Activated CD4-positive, alpha-beta memory T cell treated with anti-CD3 and anti-CD28 coated beads for 36 hours (primary cell): ENCODE measurements around the gene CFAP99. TPM values are rescaled to one million over a fixed set of nuclear protein-coding genes. Genes with fewer than 3 reads are reported as not detected.
"Not testable (repeated sequence)": the region's sequence is repeated elsewhere in the genome, so short reads cannot be mapped to it uniquely, and the experiment has no call there.

Experiments used
- CTCF ChIA-PET: fragments of 350-600 bp; sonication (Branson Sonifier 250); formaldehyde crosslinking; loops from one replicate; lab custom pipeline; 2021; ENCODE audit warnings: antibody characterized with exemption, inconsistent platforms; lab: Charles Lee
- POLR2A ChIA-PET: fragments of 350-600 bp; sonication (Branson Sonifier 250); formaldehyde crosslinking; loops from one replicate; lab custom pipeline; 2021; ENCODE audit warnings: antibody characterized with exemption; lab: Charles Lee
- DNase-seq: peaks from one replicate; pipeline ENCODE4 v3.0.0-alpha.2; 2020
- H3K27ac Mint-ChIP-seq: one replicate; pipeline ENCODE4 v1.8.0; 2021; ENCODE audit warnings: mixed read lengths
- H3K27me3 Mint-ChIP-seq: one replicate; pipeline ENCODE4 v1.8.0; 2021; ENCODE audit warnings: mixed read lengths
- H3K36me3 Mint-ChIP-seq: one replicate; pipeline ENCODE4 v1.8.0; 2021; ENCODE audit warnings: mixed read lengths
- H3K4me1 Mint-ChIP-seq: one replicate; pipeline ENCODE4 v1.8.0; 2021; ENCODE audit warnings: low read depth, mixed read lengths
- H3K4me3 Mint-ChIP-seq: one replicate; pipeline ENCODE4 v1.8.0; 2021; ENCODE audit warnings: mild to moderate bottlenecking, mixed read lengths
- H3K9me3 Mint-ChIP-seq: one replicate; pipeline ENCODE4 v1.8.0; 2021; ENCODE audit warnings: mixed read lengths
- intact Hi-C: fragments of 100-400 bp; cut with micrococcal nuclease; formaldehyde crosslinking; loops from one replicate; pipeline ENCODE4 v1.15.1; 2023
- total RNA-seq, 2 experiments: library from RNA; stranded (reverse); gene quantifications; one replicate each; pipeline ENCODE4 v1.2.3, GENCODE V29; 2021

Gene CFAP99
- total RNA-seq = not detected

- ChIA-PET CTCF (interaction anchor here (1.0 to 2.0 kb wide), 13 partner anchors 16 to 519 kb away, joined by 3 to 8 read pairs (median 3); no protein-coding TSS in a partner anchor), POLR2A (interaction anchor here (0.9 to 1.9 kb wide), 3 partner anchors 50 to 177 kb away, joined by 3 to 11 read pairs (median 7); partner anchors contain the start of genes HAUS3, MXD4, POLN and RNF4)
- Mint-ChIP-seq H3K9me3 (no peaks in the 10 kb centered on the region), H3K4me1 (peaks cover 33% of the 10 kb centered on the region), H3K36me3 (peaks cover 2% of the 10 kb centered on the region), H3K27me3 (peaks cover 13% of the 10 kb centered on the region), H3K4me3 (peak within 1 kb of the TSS; percentile 89), H3K27ac (peak within 1 kb of the TSS; percentile 74)
- intact Hi-C loops = loop anchor here (1.0 to 10.0 kb wide), 8 partner anchors 22 to 697 kb away; partner anchors contain the start of genes FAM193A, GRK4, HAUS3 and MXD4
- DNase-seq = peak; percentile 99
Observed at GRCh38 chr4:2418650-2419571, at the start of gene CFAP99. CFAP99 (plus strand) TSS chr4:2418955.

GRCh38 chr4:2370597-2371320 lies 48.0 kb upstream of the CFAP99 start:
- POLR2A ChIA-PET = no interaction called here
- Mint-ChIP-seq H3K4me1 (no peaks in the 10 kb centered on the region), H3K36me3 (peaks cover 12% of the 10 kb centered on the region), H3K27me3 (no peaks in the 10 kb centered on the region), H3K9me3 (peaks cover 12% of the 10 kb centered on the region), H3K4me3 (no peak overlapping the region), H3K27ac (no peak overlapping the region)
- intact Hi-C loops = no loop called here
- no peak for DNase-seq
- CTCF ChIA-PET = interaction anchor here (0.6 kb wide), 1 partner anchor 1571 kb away, joined by 3 read pairs; no protein-coding TSS in a partner anchor

GRCh38 chr4:2371765-2372487 lies 46.8 kb upstream of the CFAP99 start:
- Mint-ChIP-seq H3K36me3 (peaks cover 12% of the 10 kb centered on the region), H3K9me3 (peaks cover 12% of the 10 kb centered on the region), H3K4me3 (no peak overlapping the region), H3K4me1 (no peaks in the 10 kb centered on the region), H3K27me3 (no peaks in the 10 kb centered on the region), H3K27ac (no peak overlapping the region)
- ChIA-PET CTCF (no interaction called here), POLR2A (interaction anchor here (0.6 kb wide), 1 partner anchor 147 kb away, joined by 5 read pairs; no protein-coding TSS in a partner anchor)
- no peak for DNase-seq
- intact Hi-C loops = no loop called here

- no peak for DNase-seq
- POLR2A ChIA-PET = no interaction called here
Observed at GRCh38 chr4:2372488-2373030, 46.2 kb upstream of the CFAP99 start.

GRCh38 chr4:2373532-2373931 lies 45.2 kb upstream of the CFAP99 start:
- Mint-ChIP-seq H3K27ac (no peak overlapping the region), H3K4me3 (no peak overlapping the region), H3K4me1 (peaks cover 2% of the 10 kb centered on the region), H3K27me3 (no peaks in the 10 kb centered on the region), H3K36me3 (peaks cover 13% of the 10 kb centered on the region), H3K9me3 (peaks cover 9% of the 10 kb centered on the region)
- intact Hi-C loops = no loop called here
- DNase-seq = no peak
- ChIA-PET CTCF (no interaction called here), POLR2A (no interaction called here)

More at GRCh38 chr4:2372488-2373030, 46.2 kb upstream of the CFAP99 start:
- H3K4me1 Mint-ChIP-seq = no peaks in the 10 kb centered on the region
- H3K27ac Mint-ChIP-seq = no peak overlapping the region
- no peaks in the 10 kb centered on the region for H3K27me3 Mint-ChIP-seq
- CTCF ChIA-PET = no interaction called here
- no peak overlapping the region for H3K4me3 Mint-ChIP-seq
- H3K36me3 Mint-ChIP-seq = peaks cover 12% of the 10 kb centered on the region
- peaks cover 12% of the 10 kb centered on the region for H3K9me3 Mint-ChIP-seq
- intact Hi-C loops = no loop called here

- Mint-ChIP-seq H3K27me3 (no peaks in the 10 kb centered on the region), H3K36me3 (peaks cover 9% of the 10 kb centered on the region), H3K9me3 (no peaks in the 10 kb centered on the region), H3K4me3 (no peak overlapping the region), H3K4me1 (peaks cover 3% of the 10 kb centered on the region), H3K27ac (no peak overlapping the region)
- CTCF ChIA-PET = no interaction called here
- no peak for DNase-seq
- intact Hi-C loops = no loop called here
- POLR2A ChIA-PET = no interaction called here
Observed at GRCh38 chr4:2375427-2375826, 43.3 kb upstream of the CFAP99 start.

- Mint-ChIP-seq H3K27ac (no peak overlapping the region), H3K4me3 (no peak overlapping the region), H3K36me3 (peaks cover 1% of the 10 kb centered on the region), H3K9me3 (no peaks in the 10 kb centered on the region), H3K4me1 (peaks cover 3% of the 10 kb centered on the region), H3K27me3 (no peaks in the 10 kb centered on the region)
- DNase-seq = no peak
- intact Hi-C loops = no loop called here
- ChIA-PET CTCF (no interaction called here), POLR2A (no interaction called here)
Observed at GRCh38 chr4:2377241-2377640, 41.5 kb upstream of the CFAP99 start.

- H3K9me3 Mint-ChIP-seq = no peaks in the 10 kb centered on the region
- ChIA-PET POLR2A (no interaction called here), CTCF (no interaction called here)
- intact Hi-C loops = no loop called here
- no peak overlapping the region for H3K27ac Mint-ChIP-seq
- no peaks in the 10 kb centered on the region for H3K27me3 Mint-ChIP-seq
- peaks cover 1% of the 10 kb centered on the region for H3K36me3 Mint-ChIP-seq
- H3K4me3 Mint-ChIP-seq = no peak overlapping the region
- peaks cover 12% of the 10 kb centered on the region for H3K4me1 Mint-ChIP-seq
- DNase-seq = no peak
Observed at GRCh38 chr4:2378401-2378800, 40.4 kb upstream of the CFAP99 start.

- Mint-ChIP-seq H3K27me3 (no peaks in the 10 kb centered on the region), H3K9me3 (no peaks in the 10 kb centered on the region), H3K4me1 (peaks cover 16% of the 10 kb centered on the region), H3K36me3 (peaks cover 1% of the 10 kb centered on the region), H3K27ac (no peak overlapping the region), H3K4me3 (no peak overlapping the region)
- intact Hi-C loops = no loop called here
- DNase-seq = no peak
- ChIA-PET POLR2A (no interaction called here), CTCF (no interaction called here)
Observed at GRCh38 chr4:2378898-2379297, 39.9 kb upstream of the CFAP99 start.

GRCh38 chr4:2380589-2380988 lies 38.2 kb upstream of the CFAP99 start:
- H3K36me3 Mint-ChIP-seq, DNase-seq, intact Hi-C loops, H3K4me3 Mint-ChIP-seq, H3K27me3 Mint-ChIP-seq, CTCF ChIA-PET, H3K27ac Mint-ChIP-seq, POLR2A ChIA-PET, H3K9me3 Mint-ChIP-seq: not testable (repeated sequence)
- peaks cover 18% of the 10 kb centered on the region for H3K4me1 Mint-ChIP-seq

- H3K9me3 Mint-ChIP-seq, H3K4me3 Mint-ChIP-seq, H3K27me3 Mint-ChIP-seq, H3K36me3 Mint-ChIP-seq, DNase-seq, POLR2A ChIA-PET, CTCF ChIA-PET, intact Hi-C loops, H3K27ac Mint-ChIP-seq: not testable (repeated sequence)
- H3K4me1 Mint-ChIP-seq = peaks cover 19% of the 10 kb centered on the region
Observed at GRCh38 chr4:2382769-2383202, 36.0 kb upstream of the CFAP99 start.
